CMK (cell line): ENCODE results near the gene ERO1B.

ENCODE experiments used
- DNase-seq: peaks from one replicate; pipeline ENCODE4 v3.0.0-alpha.2; 2010; ENCODE audit warnings: low read depth

ERO1B gene

GRCh38 chr1:236181059-236181458 is 100.7 kb downstream of the ERO1B start:
- DNase-seq: no peak

GRCh38 chr1:236179634-236180033 is 102.1 kb downstream of the ERO1B start:
- no peak for DNase-seq

GRCh38 chr1:236176337-236177336 is 105.1 kb downstream of the ERO1B start:
- no peak for DNase-seq

- no peak for DNase-seq
Observed at GRCh38 chr1:236175642-236176336, 106.0 kb downstream of the ERO1B start.

GRCh38 chr1:236173174-236173767 is 108.5 kb downstream of the ERO1B start:
- DNase-seq: no peak

- DNase-seq: no peak
Observed at GRCh38 chr1:236172041-236172579, 109.6 kb downstream of the ERO1B start.

- DNase-seq: no peak
Observed at GRCh38 chr1:236168716-236169429, 112.9 kb downstream of the ERO1B start.

- DNase-seq: no peak
Observed at GRCh38 chr1:236167578-236167977, 114.2 kb downstream of the ERO1B start.

- DNase-seq: no peak
Observed at GRCh38 chr1:236167154-236167553, 114.6 kb downstream of the ERO1B start.

GRCh38 chr1:236166041-236166440 is 115.7 kb downstream of the ERO1B start:
- no peak for DNase-seq
